Tibial nerve (tissue), 4 donors: ENCODE results near the gene RAN. TPM values are rescaled to one million over a fixed set of nuclear protein-coding genes. Genes with fewer than 3 reads are reported as not detected.
"Not testable (repeated sequence)": the region's sequence is repeated elsewhere in the genome, so short reads cannot be mapped to it uniquely, and the experiment has no call there.

Experiments used
- DNase-seq, 2 donors: peaks; one replicate each; pipeline ENCODE4 v3.0.0-alpha.2; 2019; ENCODE audit warnings: low spot score in 2 of 2
- H3K27ac ChIP-seq, 4 donors: fragments of 200-600 bp; sonication (generic) in 3 of 4; one replicate each; pipeline ENCODE4 v1.5.1; 2017 to 2019; ENCODE audit warnings: mild to moderate bottlenecking in 1 of 4
- H3K27me3 ChIP-seq, 2 donors: fragments of 200-600 bp; sonication (generic) in 1 of 2; one replicate each; pipeline versions ENCODE4 v1.5.1 to v1.6.0; 2017 to 2019
- H3K36me3 ChIP-seq, 3 donors: fragments of 200-600 bp; sonication (generic); one replicate each; pipeline ENCODE4 v1.5.1; 2018 to 2019
- H3K4me1 ChIP-seq, 4 donors: fragments of 200-600 bp; sonication (generic) in 3 of 4; one replicate each; pipeline ENCODE4 v1.5.1; 2017 to 2019
- H3K4me3 ChIP-seq, 4 donors: fragments of 200-600 bp; sonication (generic) in 3 of 4; one replicate each; pipeline ENCODE4 v1.5.1; 2017 to 2019; ENCODE audit warnings: mild to moderate bottlenecking in 1 of 4, moderate library complexity in 1 of 4
- H3K9me3 ChIP-seq, 4 donors: fragments of 200-600 bp; sonication (generic) in 3 of 4; one replicate each; pipeline ENCODE4 v1.5.1; 2017 to 2019
- CTCF ChIP-seq, 5 experiments: fragments of 200-600 bp in 3 of 5; fragments of 450-650 bp in 2 of 5; sonication (generic) in 3 of 5; IDR thresholded peaks; one replicate each; pipeline ENCODE4 v1.5.1; 2016 to 2019; ENCODE audit warnings: antibody characterized with exemption in 5 of 5, mild to moderate bottlenecking in 3 of 5, moderate library complexity in 2 of 5
- EP300 ChIP-seq, 2 donors: sonication (generic); formaldehyde crosslinking; IDR thresholded peaks; one replicate each; pipeline ENCODE4 v1.6.1; 2017; ENCODE audit warnings: antibody characterized with exemption in 2 of 2, mild to moderate bottlenecking in 1 of 2
- POLR2A ChIP-seq, 2 donors: fragments of 450-650 bp; IDR thresholded peaks; one replicate each; pipeline ENCODE4 v1.6.1; 2017; ENCODE audit warnings: antibody characterized with exemption in 2 of 2, mild to moderate bottlenecking in 2 of 2, moderate library complexity in 2 of 2
- WGBS, 2 donors: methylation state at CpG; one replicate each; pipeline ENCODE4 v1.1.5; 2018; 5-methylcytosine and 5-hydroxymethylcytosine counted together
- total RNA-seq, 4 donors: library from RNA; depleted of rRNA; stranded (reverse); fragments of >200 nt; gene quantifications; one replicate each; pipeline ENCODE4 v1.1.0, GENCODE V29; 2016

Gene RAN
- total RNA-seq, 4 donors from 2014 or later = 105 to 155 (median 124) TPM

- peak; percentile 80 to 83 for DNase-seq
- Histone ChIP-seq H3K4me1 (peaks cover 0 to 32% (median 7%) of the 10 kb centered on the region in 4 donors), H3K36me3 (no peaks in the 10 kb centered on the region), H3K9me3 (no peaks in the 10 kb centered on the region), H3K27me3 (no peaks in the 10 kb centered on the region), H3K4me3 (peak within 1 kb of the TSS; percentile 80 to 100 (median 86)), H3K27ac (peak within 1 kb of the TSS; percentile 60 to 96 (median 88))
- 0 to 1% methylated on average over 19 to 35 of the region's 79 CpGs for WGBS, 2 donors
- peak in 1 of 2 donors; percentile 60 for TF ChIP-seq POLR2A (IDR thresholded peaks at IDR 0.05)
- TF ChIP-seq EP300 (IDR thresholded peaks at IDR 0.05) = peak in 1 of 2 donors; percentile 62
- TF ChIP-seq CTCF (IDR thresholded peaks at IDR 0.05) = peak in 4 of 5 experiments; percentile 16 to 36 (median 20)
These were observed 32.7 kb upstream of the RAN start, which contains the start of gene STX2 for GRCh38 chr12:130838951-130839769. Gene STX2, minus strand, starts transcription at chr12:130839250. Its CDS starts 151 bp downstream, at chr12:130839099.

GRCh38 chr12:130839770-130840404 is 32.0 kb upstream of the RAN start:
- no peaks in the 10 kb centered on the region for H3K27me3 ChIP-seq
- TF ChIP-seq EP300 (IDR thresholded peaks at IDR 0.05) = no peak
- TF ChIP-seq CTCF (IDR thresholded peaks at IDR 0.05) = no peak
- no peak for TF ChIP-seq POLR2A (IDR thresholded peaks at IDR 0.05)
- H3K36me3 ChIP-seq = no peaks in the 10 kb centered on the region
- H3K9me3 ChIP-seq = no peaks in the 10 kb centered on the region
- peaks cover 0 to 32% (median 7%) of the 10 kb centered on the region in 4 donors for H3K4me1 ChIP-seq
- H3K4me3 ChIP-seq = peak overlapping the region; percentile 50 to 100 (median 68)
- DNase-seq = no peak
- WGBS, 2 donors = 49 to 58% methylated on average over 11 of the region's 11 CpGs
- peak overlapping the region in 3 of 4 donors; percentile 23 to 96 (median 77) for H3K27ac ChIP-seq

GRCh38 chr12:130846369-130846768 is 25.5 kb upstream of the RAN start:
- H3K9me3 ChIP-seq = no peaks in the 10 kb centered on the region
- H3K27me3 ChIP-seq = no peaks in the 10 kb centered on the region
- peaks cover 0 to 5% (median 0%) of the 10 kb centered on the region in 4 donors for H3K4me1 ChIP-seq
- no peak overlapping the region for H3K27ac ChIP-seq
- no peak overlapping the region for H3K4me3 ChIP-seq
- DNase-seq = no peak
- H3K36me3 ChIP-seq = no peaks in the 10 kb centered on the region
- TF ChIP-seq POLR2A (IDR thresholded peaks at IDR 0.05) (no peak), CTCF (IDR thresholded peaks at IDR 0.05) (no peak), EP300 (IDR thresholded peaks at IDR 0.05) (no peak)

GRCh38 chr12:130847112-130847511 is 24.8 kb upstream of the RAN start:
- no peaks in the 10 kb centered on the region for H3K27me3 ChIP-seq
- H3K4me3 ChIP-seq = no peak overlapping the region
- H3K4me1 ChIP-seq = peaks cover 0 to 5% (median 0%) of the 10 kb centered on the region in 4 donors
- no peak for DNase-seq
- 29 to 35% methylated on average over 7 of the region's 7 CpGs for WGBS, 2 donors
- no peaks in the 10 kb centered on the region for H3K9me3 ChIP-seq
- H3K27ac ChIP-seq = no peak overlapping the region
- no peaks in the 10 kb centered on the region for H3K36me3 ChIP-seq
- TF ChIP-seq EP300 (IDR thresholded peaks at IDR 0.05) = no peak
- no peak for TF ChIP-seq POLR2A (IDR thresholded peaks at IDR 0.05)
- TF ChIP-seq CTCF (IDR thresholded peaks at IDR 0.05) = no peak

- not testable (repeated sequence) for H3K4me3 ChIP-seq, DNase-seq, H3K4me1 ChIP-seq, H3K9me3 ChIP-seq, H3K27me3 ChIP-seq, H3K27ac ChIP-seq, H3K36me3 ChIP-seq
- WGBS, 2 donors = 91 to 95% methylated on average over 6 of the region's 6 CpGs
These were observed 23.8 kb upstream of the RAN start for GRCh38 chr12:130848105-130848504.

- H3K27ac ChIP-seq, H3K9me3 ChIP-seq, DNase-seq, H3K27me3 ChIP-seq, H3K4me3 ChIP-seq, H3K36me3 ChIP-seq, H3K4me1 ChIP-seq: not testable (repeated sequence)
- WGBS, 2 donors = 94 to 100% methylated on average over 1 of the region's 1 CpG
These were observed 23.0 kb upstream of the RAN start for GRCh38 chr12:130848785-130849305.
